Measurements from ENCODE around the gene HDAC9. TPM values are rescaled to one million over a fixed set of nuclear protein-coding genes. Genes with fewer than 3 reads are reported as not detected.

Gene HDAC9
- 45.8 TPM for total RNA-seq

GRCh38 chr7:18495412-18496340 lies at the start of gene HDAC9:
HDAC9 (plus strand) TSS chr7:18495749; CDS start chr7:18496303, 554 bp downstream.

Small RNA genes lying within 50 kb of the gene (small RNA-seq; reads per million reads assigned to genes)
- gene RN7SKP266 (ENCODE audit: low replicate concordance), result not detected
